ENCODE measurements around the gene SH2D3A. TPM values are rescaled to one million over a fixed set of nuclear protein-coding genes. Genes with fewer than 3 reads are reported as not detected.

Gene SH2D3A
- total and polyA plus RNA-seq, 2 of the 4 experiments (the other 2 are of a cell fraction) = under 0.01 to 0.09 TPM

DNA sequence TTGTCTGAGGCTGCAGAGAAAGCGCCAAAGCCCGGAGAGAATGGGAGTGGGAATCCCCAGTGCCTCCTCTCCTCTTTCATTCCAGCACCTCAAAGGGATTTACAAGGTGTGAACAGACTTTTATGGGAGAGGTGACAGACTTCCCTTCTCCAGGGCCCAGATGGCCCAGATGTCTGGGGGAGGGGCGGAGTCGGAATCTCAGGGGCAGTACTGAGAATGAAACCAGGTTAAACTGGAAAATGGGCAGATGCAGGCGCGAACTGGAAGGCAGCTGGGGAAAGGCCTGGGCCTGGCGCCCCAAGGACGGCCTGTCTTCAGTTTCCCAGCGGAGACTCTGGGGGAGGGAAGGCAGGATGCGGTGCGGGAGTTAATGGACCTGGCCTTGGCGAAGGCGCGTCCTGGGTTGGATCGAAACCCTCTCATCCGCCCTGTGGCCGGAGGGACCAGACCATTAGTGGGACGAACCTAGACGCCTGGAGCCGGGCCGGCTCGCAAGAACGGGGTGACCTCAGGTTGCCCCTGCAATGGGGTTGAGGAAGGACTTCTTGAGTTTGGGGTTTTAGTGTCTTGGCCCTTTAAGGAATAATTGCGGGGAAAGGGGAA, 28.3 kb downstream of the SH2D3A start:
- peak overlapping the region; percentile 85 for H2AK9ac ChIP-seq (replicated peaks; ENCODE audit: low read depth, low read length, poor library complexity)
- H4K91ac ChIP-seq (ENCODE audit: insufficient read depth, low read depth, low read length) = peak overlapping the region; percentile 15
- H3K9ac ChIP-seq (ENCODE audit: low read depth, low read length) = peak overlapping the region; percentile 58
- H3K4me1 ChIP-seq (ENCODE audit: control insufficient read depth, insufficient read depth, low read length) = peaks cover 25% of the 10 kb centered on the region
- ChIA-PET POLR2A (ENCODE audit: unreplicated experiment) (no interaction called here), CTCF (interaction anchor here (3.6 kb wide), 1 partner anchor 124 kb away, joined by 25 read pairs; no protein-coding TSS in a partner anchor)
- in situ Hi-C loops (cut with MboI; ENCODE audit: low sequenced_read_pairs) = loop anchor here (10.0 kb wide), 2 partner anchors 126 to 224 kb away; no protein-coding TSS in a partner anchor
- dilution Hi-C loops (cut with HindIII; ENCODE audit: low sequenced_read_pairs, unreplicated experiment) = no loop called here
- H4K5ac ChIP-seq (ENCODE audit: low read depth, low read length) = peak overlapping the region; percentile 91
- H4K8ac ChIP-seq (ENCODE audit: low read depth in 2 of 2, low read length in 2 of 2) = peak overlapping the region; percentile 67 to 92
- H3K14ac ChIP-seq (replicated peaks; ENCODE audit: low read depth, low read length) = peak overlapping the region; percentile 14
- no peak for TF ChIP-seq BHLHE40 (IDR thresholded peaks at IDR 0.05; ENCODE audit: low read depth, low read length)
- TF ChIP-seq, protein P1, sequence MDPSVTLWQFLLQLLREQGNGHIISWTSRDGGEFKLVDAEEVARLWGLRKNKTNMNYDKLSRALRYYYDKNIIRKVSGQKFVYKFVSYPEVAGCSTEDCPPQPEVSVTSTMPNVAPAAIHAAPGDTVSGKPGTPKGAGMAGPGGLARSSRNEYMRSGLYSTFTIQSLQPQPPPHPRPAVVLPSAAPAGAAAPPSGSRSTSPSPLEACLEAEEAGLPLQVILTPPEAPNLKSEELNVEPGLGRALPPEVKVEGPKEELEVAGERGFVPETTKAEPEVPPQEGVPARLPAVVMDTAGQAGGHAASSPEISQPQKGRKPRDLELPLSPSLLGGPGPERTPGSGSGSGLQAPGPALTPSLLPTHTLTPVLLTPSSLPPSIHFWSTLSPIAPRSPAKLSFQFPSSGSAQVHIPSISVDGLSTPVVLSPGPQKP (IDR thresholded peaks at IDR 0.05; ENCODE audit: borderline replicate concordance, low read depth, low read length) = no peak
- no peak for TF ChIP-seq POLR2A (IDR thresholded peaks at IDR 0.05; ENCODE audit: low read depth, low read length)
- TF ChIP-seq MAFK (IDR thresholded peaks at IDR 0.05; ENCODE audit: low read depth, low read length) = no peak
- no peak for TF ChIP-seq SMC3 (IDR thresholded peaks at IDR 0.05; ENCODE audit: low read depth, low read length)
- TF ChIP-seq CEBPB (IDR thresholded peaks at IDR 0.05; ENCODE audit: low read depth, low read length) = no peak
- no peak for TF ChIP-seq NFE2L2 (IDR thresholded peaks at IDR 0.05; ENCODE audit: low read depth, low read length)
- TF ChIP-seq MAZ (IDR thresholded peaks at IDR 0.05; ENCODE audit: borderline replicate concordance, low read depth, low read length) = no peak
- TF ChIP-seq MXI1 (IDR thresholded peaks at IDR 0.05; ENCODE audit: borderline replicate concordance, low read depth, low read length) = no peak
- H3K27me3 ChIP-seq (ENCODE audit: control insufficient read depth, insufficient read depth, low read length) = no peaks in the 10 kb centered on the region
- peak overlapping the region; percentile 76 for H2BK120ac ChIP-seq (ENCODE audit: low read depth, low read length)
- H2AK5ac ChIP-seq (ENCODE audit: low read depth, low read length) = peak overlapping the region; percentile 44; the same call in 1 of the 2 replicates
- peak overlapping the region; percentile 97 for H2AFZ ChIP-seq (replicated peaks; ENCODE audit: low read length, poor library complexity)
- H3K9me1 ChIP-seq (ENCODE audit: insufficient read depth, low read length) = peaks cover 7% of the 10 kb centered on the region; the same call in 1 of the 2 replicates
- H4K20me1 ChIP-seq (ENCODE audit: insufficient read depth, low read length) = no peaks in the 10 kb centered on the region
- ATAC-seq (ENCODE audit: low read depth) (no peak), DNase-seq (peak; percentile 8)
- H3K4ac ChIP-seq (ENCODE audit: low read depth, low read length) = peak overlapping the region; percentile 76
- peak overlapping the region; percentile 28; the same call in 1 of the 2 replicates for H3K4me3 ChIP-seq (ENCODE audit: insufficient read depth, low read depth, low read length)
- H3K4me2 ChIP-seq (ENCODE audit: low read depth, low read length) = peak overlapping the region; percentile 89
- intact Hi-C loops (cut with micrococcal nuclease) = loop anchor here (1.0 to 10.0 kb wide), 5 partner anchors 30 to 612 kb away; partner anchors contain the start of genes TNFSF9 and ZNF557
- 10% methylated on average over 12 of the region's 24 CpGs; no CpG with 5 or more reads in 1 of the 2 experiments for WGBS, 2 experiments (ENCODE audit: extremely low coverage in 2 of 2, insufficient read length in 1 of 2)
- H3K27ac ChIP-seq (ENCODE audit: insufficient read depth, low read length) = peak overlapping the region; percentile 31
- H2BK5ac ChIP-seq (ENCODE audit: low read depth, low read length, poor library complexity, severe bottlenecking) = peak overlapping the region; percentile 74
- peak overlapping the region; percentile 66; the same call in 1 of the 2 replicates for H3K56ac ChIP-seq (ENCODE audit: extremely low read depth, insufficient read depth, low read length)
- H3K79me1 ChIP-seq (ENCODE audit: low read depth in 1 of 2, low read length in 2 of 2) = peaks cover 3 to 68% of the 10 kb centered on the region in 2 experiments
- H2BK20ac ChIP-seq (ENCODE audit: low read depth, low read length) = no peak overlapping the region; the same call in 1 of the 2 replicates
- H3K23ac ChIP-seq (ENCODE audit: low read depth, low read length) = peak overlapping the region; percentile 41; the same call in 1 of the 2 replicates
- no peaks in the 10 kb centered on the region for H3K9me3 ChIP-seq (ENCODE audit: control insufficient read depth, insufficient read depth, low read length)
- H3K18ac ChIP-seq (ENCODE audit: low read depth, low read length) = peak overlapping the region; percentile 87
- H3K36me3 ChIP-seq (ENCODE audit: control insufficient read depth, insufficient read depth, low read length) = peaks cover 11% of the 10 kb centered on the region
- BruUV-seq (replicated peaks) = no TSS peak
- H2BK15ac ChIP-seq (ENCODE audit: low read depth, low read length) = peak overlapping the region; percentile 79; the same call in 1 of the 3 replicates

Measured in IMR-90 (cell line).